ENCODE results near the gene CERS3. TPM values are rescaled to one million over a fixed set of nuclear protein-coding genes. Genes with fewer than 3 reads are reported as not detected.

The CERS3 gene
- polyA plus RNA-seq, 1 of the 3 experiments (the other 2 are of a cell fraction) = not detected

DNA sequence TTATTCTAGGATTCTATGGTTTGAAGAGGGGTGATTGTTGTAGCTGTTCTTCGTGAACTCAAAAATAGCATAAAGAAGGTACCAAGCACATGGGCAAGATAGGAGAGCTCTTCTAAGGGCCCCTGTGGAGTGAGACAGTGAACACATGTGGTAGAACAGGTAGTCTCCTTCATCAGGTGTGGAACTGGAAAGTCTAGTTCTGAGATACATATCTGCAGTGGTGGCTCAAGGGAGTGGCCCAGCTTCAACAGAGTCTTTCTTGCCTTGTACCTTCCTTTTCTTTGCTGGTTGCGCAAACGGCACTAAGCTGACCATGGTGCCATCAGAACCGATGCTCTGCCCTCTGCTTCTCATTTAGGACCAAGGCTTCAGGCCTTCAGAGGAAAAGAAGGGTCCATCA lies 65.2 kb downstream of the CERS3 start:
- no peak for DNase-seq
- Histone ChIP-seq H3K27me3 (ENCODE audit: insufficient read depth) (no peaks in the 10 kb centered on the region), H2AFZ (ENCODE audit: low read depth) (no peak overlapping the region), H3K9ac (no peak overlapping the region), H3K9me3 (no peaks in the 10 kb centered on the region), H3K4me2 (no peak overlapping the region), H3K27ac (ENCODE audit: low read depth in 2 of 2, low read length in 1 of 2) (no peak overlapping the region), H3K4me1 (ENCODE audit: control insufficient read depth in 1 of 2, insufficient read depth in 2 of 2, low read depth in 1 of 2, low read length in 1 of 2) (no peaks in the 10 kb centered on the region; a peak in 1 of 4 replicates), H3K79me2 (ENCODE audit: insufficient read depth) (no peaks in the 10 kb centered on the region), H3K9me2 (no peaks in the 10 kb centered on the region), H3F3A (replicated peaks; ENCODE audit: insufficient read depth) (no peaks in the 10 kb centered on the region), H3K4me3 (ENCODE audit: low read depth in 2 of 2, low read length in 1 of 2) (no peak overlapping the region), H3K36me3 (replicated peaks in 1 of 2; ENCODE audit: control insufficient read depth in 1 of 2, insufficient read depth in 2 of 2, low read length in 1 of 2) (no peaks in the 10 kb centered on the region), H4K20me1 (ENCODE audit: insufficient read depth) (no peaks in the 10 kb centered on the region)
- TF ChIP-seq NRF1 (IDR thresholded peaks at IDR 0.05; ENCODE audit: low read depth, low read length) (no peak), TCF12 (IDR thresholded peaks at IDR 0.05) (no peak), ELF1 (IDR thresholded peaks at IDR 0.05) (no peak), SIN3A (IDR thresholded peaks at IDR 0.05; ENCODE audit: borderline replicate concordance, low read depth, low read length) (no peak), FOXJ3 (CRISPR knock-in tag; IDR thresholded peaks at IDR 0.05) (no peak)
- TF ChIP-seq, protein P1, sequence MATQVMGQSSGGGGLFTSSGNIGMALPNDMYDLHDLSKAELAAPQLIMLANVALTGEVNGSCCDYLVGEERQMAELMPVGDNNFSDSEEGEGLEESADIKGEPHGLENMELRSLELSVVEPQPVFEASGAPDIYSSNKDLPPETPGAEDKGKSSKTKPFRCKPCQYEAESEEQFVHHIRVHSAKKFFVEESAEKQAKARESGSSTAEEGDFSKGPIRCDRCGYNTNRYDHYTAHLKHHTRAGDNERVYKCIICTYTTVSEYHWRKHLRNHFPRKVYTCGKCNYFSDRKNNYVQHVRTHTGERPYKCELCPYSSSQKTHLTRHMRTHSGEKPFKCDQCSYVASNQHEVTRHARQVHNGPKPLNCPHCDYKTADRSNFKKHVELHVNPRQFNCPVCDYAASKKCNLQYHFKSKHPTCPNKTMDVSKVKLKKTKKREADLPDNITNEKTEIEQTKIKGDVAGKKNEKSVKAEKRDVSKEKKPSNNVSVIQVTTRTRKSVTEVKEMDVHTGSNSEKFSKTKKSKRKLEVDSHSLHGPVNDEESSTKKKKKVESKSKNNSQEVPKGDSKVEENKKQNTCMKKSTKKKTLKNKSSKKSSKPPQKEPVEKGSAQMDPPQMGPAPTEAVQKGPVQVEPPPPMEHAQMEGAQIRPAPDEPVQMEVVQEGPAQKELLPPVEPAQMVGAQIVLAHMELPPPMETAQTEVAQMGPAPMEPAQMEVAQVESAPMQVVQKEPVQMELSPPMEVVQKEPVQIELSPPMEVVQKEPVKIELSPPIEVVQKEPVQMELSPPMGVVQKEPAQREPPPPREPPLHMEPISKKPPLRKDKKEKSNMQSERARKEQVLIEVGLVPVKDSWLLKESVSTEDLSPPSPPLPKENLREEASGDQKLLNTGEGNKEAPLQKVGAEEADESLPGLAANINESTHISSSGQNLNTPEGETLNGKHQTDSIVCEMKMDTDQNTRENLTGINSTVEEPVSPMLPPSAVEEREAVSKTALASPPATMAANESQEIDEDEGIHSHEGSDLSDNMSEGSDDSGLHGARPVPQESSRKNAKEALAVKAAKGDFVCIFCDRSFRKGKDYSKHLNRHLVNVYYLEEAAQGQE (IDR thresholded peaks at IDR 0.05; ENCODE audit: low read depth, low read length) = no peak
- POLR2A ChIA-PET = interaction anchor here (0.6 kb wide), 1 partner anchor 81 kb away, joined by 9 read pairs; no protein-coding TSS in a partner anchor
- CTCF ChIA-PET = interaction anchor here (0.9 to 1.1 kb wide), 2 partner anchors 109 to 114 kb away, joined by 3 to 5 read pairs; no protein-coding TSS in a partner anchor
- WGBS (ENCODE audit: low lambda C conversion rate) = 20% methylated on average over 4 of the region's 4 CpGs

DNA sequence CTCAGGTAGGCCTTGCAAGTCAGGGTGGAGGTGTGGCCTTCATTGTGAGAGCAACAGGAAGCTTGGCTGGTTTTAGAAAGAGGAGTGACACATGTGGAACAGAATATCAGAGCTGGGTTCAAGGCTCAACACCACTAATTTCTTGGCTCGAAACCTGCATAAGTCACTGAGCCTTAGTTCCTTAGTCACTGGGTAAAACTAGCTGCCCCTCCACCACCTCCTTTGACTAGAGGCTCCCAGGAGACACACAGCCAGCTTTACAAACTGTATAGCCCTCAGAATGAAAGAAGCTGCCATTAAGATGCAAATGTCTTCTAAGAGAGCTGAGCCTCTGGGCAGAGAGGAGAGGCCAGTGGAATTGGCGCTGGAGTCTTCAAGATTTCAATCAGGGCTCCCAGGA lies 67.7 kb downstream of the CERS3 start:
- Histone ChIP-seq H2AFZ (ENCODE audit: low read depth) (no peak overlapping the region), H3K36me3 (replicated peaks in 1 of 2; ENCODE audit: control insufficient read depth in 1 of 2, insufficient read depth in 2 of 2, low read length in 1 of 2) (no peaks in the 10 kb centered on the region), H3K4me2 (no peak overlapping the region), H4K20me1 (ENCODE audit: insufficient read depth) (no peaks in the 10 kb centered on the region), H3K4me1 (ENCODE audit: control insufficient read depth in 1 of 2, insufficient read depth in 2 of 2, low read depth in 1 of 2, low read length in 1 of 2) (no peaks in the 10 kb centered on the region; a peak in 1 of 4 replicates), H3K9me3 (peaks cover 10% of the 10 kb centered on the region), H3K4me3 (ENCODE audit: low read depth in 2 of 2, low read length in 1 of 2) (no peak overlapping the region), H3F3A (replicated peaks; ENCODE audit: insufficient read depth) (no peaks in the 10 kb centered on the region), H3K27me3 (ENCODE audit: insufficient read depth) (no peaks in the 10 kb centered on the region), H3K9me2 (no peaks in the 10 kb centered on the region), H3K27ac (ENCODE audit: low read depth in 2 of 2, low read length in 1 of 2) (no peak overlapping the region), H3K79me2 (ENCODE audit: insufficient read depth) (no peaks in the 10 kb centered on the region), H3K9ac (no peak overlapping the region)
- CTCF ChIA-PET = no interaction called here
- POLR2A ChIA-PET = no interaction called here
- DNase-seq = no peak
- WGBS (ENCODE audit: low lambda C conversion rate) = 21% methylated on average over 2 of the region's 2 CpGs
- TF ChIP-seq GATA2 (CRISPR knock-in tag; IDR thresholded peaks at IDR 0.05) = no peak
- no peak for TF ChIP-seq CHD2 (IDR thresholded peaks at IDR 0.05; ENCODE audit: low read length, partially characterized antibody)
- TF ChIP-seq FOXJ3 (CRISPR knock-in tag; IDR thresholded peaks at IDR 0.05) = no peak
- TF ChIP-seq SIN3A (IDR thresholded peaks at IDR 0.05; ENCODE audit: borderline replicate concordance, low read depth, low read length) = no peak
- TF ChIP-seq, protein P2, sequence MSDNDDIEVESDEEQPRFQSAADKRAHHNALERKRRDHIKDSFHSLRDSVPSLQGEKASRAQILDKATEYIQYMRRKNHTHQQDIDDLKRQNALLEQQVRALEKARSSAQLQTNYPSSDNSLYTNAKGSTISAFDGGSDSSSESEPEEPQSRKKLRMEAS (IDR thresholded peaks at IDR 0.05; ENCODE audit: low read depth) = no peak
- no peak for TF ChIP-seq TAF1 (IDR thresholded peaks at IDR 0.05; ENCODE audit: borderline replicate concordance, low read depth, low read length)
- TF ChIP-seq, protein P3, sequence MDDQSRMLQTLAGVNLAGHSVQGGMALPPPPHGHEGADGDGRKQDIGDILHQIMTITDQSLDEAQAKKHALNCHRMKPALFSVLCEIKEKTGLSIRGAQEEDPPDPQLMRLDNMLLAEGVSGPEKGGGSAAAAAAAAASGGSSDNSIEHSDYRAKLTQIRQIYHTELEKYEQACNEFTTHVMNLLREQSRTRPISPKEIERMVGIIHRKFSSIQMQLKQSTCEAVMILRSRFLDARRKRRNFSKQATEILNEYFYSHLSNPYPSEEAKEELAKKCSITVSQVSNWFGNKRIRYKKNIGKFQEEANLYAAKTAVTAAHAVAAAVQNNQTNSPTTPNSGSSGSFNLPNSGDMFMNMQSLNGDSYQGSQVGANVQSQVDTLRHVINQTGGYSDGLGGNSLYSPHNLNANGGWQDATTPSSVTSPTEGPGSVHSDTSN (IDR thresholded peaks at IDR 0.05) = no peak
- no peak for TF ChIP-seq ELF1 (IDR thresholded peaks at IDR 0.05)
- no peak for TF ChIP-seq RAD21 (IDR thresholded peaks at IDR 0.05; ENCODE audit: low read length)
- no peak for TF ChIP-seq FOSL2 (IDR thresholded peaks at IDR 0.05; ENCODE audit: borderline replicate concordance, low read depth)
- TF ChIP-seq RFX5 (IDR thresholded peaks at IDR 0.05; ENCODE audit: low read length) = no peak
- no peak for TF ChIP-seq POLR2AphosphoS5 (IDR thresholded peaks at IDR 0.05; ENCODE audit: low read depth, low read length)
